ENCODE measurements around the gene PPP2R3B.

GRCh38 chrX:402857-403256 is 16.1 kb upstream of the PPP2R3B start:
- TF ChIP-seq POLR2A (IDR thresholded peaks at IDR 0.05): no peak
- no peak for TF ChIP-seq CTCF (IDR thresholded peaks at IDR 0.05)

All from right lobe of liver (tissue), 4 donors.